ENCODE results near the gene ABCG1. TPM values are rescaled to one million over a fixed set of nuclear protein-coding genes. Genes with fewer than 3 reads are reported as not detected.

Gene ABCG1
- total and polyA plus RNA-seq, 12 donors: 5.5 to 26.2 (median 14.6) TPM

DNA sequence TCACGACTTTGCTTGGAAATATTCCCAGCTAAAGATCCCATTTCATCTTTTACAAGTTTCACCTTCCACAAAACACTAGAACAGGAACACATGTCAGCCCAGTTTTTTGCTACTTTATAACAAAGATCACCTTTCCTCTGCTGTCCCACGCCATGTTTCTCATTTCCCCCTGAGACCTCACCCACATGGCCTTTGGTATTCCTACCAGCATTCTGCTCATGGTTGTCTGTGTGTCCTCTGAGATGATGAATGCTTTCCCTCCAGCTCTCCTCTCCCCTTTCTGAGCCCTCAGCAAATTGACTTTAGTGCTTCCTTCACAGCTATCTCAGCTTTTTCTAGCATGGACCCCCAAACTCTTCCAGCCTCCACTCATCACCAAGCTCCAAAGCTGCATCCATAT, 32.3 kb upstream of the ABCG1 start:
- peaks cover 0 to 47% (median 11%) of the 10 kb centered on the region in 9 donors for H3K4me1 ChIP-seq
- no peak for DNase-seq
- no peak for ATAC-seq
- H3K4me3 ChIP-seq: no peak overlapping the region
- peaks cover 0 to 4% (median 0%) of the 10 kb centered on the region in 11 donors for H3K9me3 ChIP-seq
- H3K27ac ChIP-seq: peak overlapping the region in 1 of 10 donors; percentile 94
- intact Hi-C loops (cut with DNase I): no loop called here
- H3K27me3 ChIP-seq: no peaks in the 10 kb centered on the region
- TF ChIP-seq, protein P1, sequence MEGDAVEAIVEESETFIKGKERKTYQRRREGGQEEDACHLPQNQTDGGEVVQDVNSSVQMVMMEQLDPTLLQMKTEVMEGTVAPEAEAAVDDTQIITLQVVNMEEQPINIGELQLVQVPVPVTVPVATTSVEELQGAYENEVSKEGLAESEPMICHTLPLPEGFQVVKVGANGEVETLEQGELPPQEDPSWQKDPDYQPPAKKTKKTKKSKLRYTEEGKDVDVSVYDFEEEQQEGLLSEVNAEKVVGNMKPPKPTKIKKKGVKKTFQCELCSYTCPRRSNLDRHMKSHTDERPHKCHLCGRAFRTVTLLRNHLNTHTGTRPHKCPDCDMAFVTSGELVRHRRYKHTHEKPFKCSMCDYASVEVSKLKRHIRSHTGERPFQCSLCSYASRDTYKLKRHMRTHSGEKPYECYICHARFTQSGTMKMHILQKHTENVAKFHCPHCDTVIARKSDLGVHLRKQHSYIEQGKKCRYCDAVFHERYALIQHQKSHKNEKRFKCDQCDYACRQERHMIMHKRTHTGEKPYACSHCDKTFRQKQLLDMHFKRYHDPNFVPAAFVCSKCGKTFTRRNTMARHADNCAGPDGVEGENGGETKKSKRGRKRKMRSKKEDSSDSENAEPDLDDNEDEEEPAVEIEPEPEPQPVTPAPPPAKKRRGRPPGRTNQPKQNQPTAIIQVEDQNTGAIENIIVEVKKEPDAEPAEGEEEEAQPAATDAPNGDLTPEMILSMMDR (IDR thresholded peaks at IDR 0.05): no peak
- 76 to 86% methylated on average over 2 of the region's 2 CpGs for WGBS, 2 donors
- no peaks in the 10 kb centered on the region for H3K36me3 ChIP-seq

DNA sequence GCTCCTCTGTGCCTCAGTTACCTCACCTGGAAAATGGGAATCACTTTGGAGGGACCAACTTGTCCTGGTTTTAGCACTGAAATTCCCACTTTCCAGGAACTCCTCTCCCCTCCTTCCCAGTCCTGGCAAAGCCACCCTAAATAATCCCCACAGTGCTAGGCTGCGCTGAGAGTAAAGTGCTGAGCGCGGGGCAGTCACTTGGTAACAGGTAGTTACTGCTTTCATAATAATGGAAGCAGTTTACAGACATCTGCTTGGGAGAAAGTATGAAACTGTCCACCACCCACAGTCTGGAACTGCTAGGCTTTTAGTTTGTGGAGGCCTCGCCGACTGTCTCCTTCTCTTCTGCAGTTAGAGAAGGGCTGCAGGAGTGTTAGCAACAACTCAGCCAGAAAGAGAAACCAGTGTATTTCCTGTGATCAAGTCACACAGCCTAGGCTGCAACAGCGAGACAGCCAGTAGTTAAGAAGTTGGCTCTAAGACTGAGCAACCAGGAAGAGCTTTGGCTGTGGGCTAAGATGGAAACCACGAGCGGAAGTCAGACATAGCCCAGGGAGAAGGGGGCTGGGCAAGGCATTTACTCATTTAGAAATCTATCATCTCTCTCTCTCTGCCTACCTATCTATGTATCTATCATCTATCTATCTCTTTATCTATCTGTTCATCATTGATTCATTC, 30.8 kb upstream of the ABCG1 start:
- peak overlapping the region in 1 of 10 donors; percentile 17 for H3K4me3 ChIP-seq

GRCh38 chr21:42188663-42189062, 30.3 kb upstream of the ABCG1 start:
- Histone ChIP-seq H3K36me3 (no peaks in the 10 kb centered on the region), H3K9me3 (no peaks in the 10 kb centered on the region), H3K27me3 (no peaks in the 10 kb centered on the region), H3K4me3 (no peak overlapping the region), H3K27ac (peak overlapping the region in 4 of 10 donors; percentile 66 to 94 (median 74)), H3K4me1 (peaks cover 0 to 52% (median 11%) of the 10 kb centered on the region in 9 donors)
- TF ChIP-seq, protein P1 (IDR thresholded peaks at IDR 0.05): no peak
- intact Hi-C loops (cut with DNase I): no loop called here
- DNase-seq (no peak), ATAC-seq (no peak)
- 87 to 89% methylated on average over 4 of the region's 4 CpGs for WGBS, 2 donors

More for the DNA sequence above, 30.8 kb upstream of the ABCG1 start:
- WGBS, 2 donors: 59 to 69% methylated on average over 8 of the region's 8 CpGs
- ATAC-seq (peak; percentile 48 to 92 (median 87)), DNase-seq (peak in 1 of 2 donors; percentile 46)
- H3K36me3 ChIP-seq: no peaks in the 10 kb centered on the region
- peak overlapping the region in 9 of 10 donors; percentile 26 to 94 (median 66) for H3K27ac ChIP-seq
- H3K9me3 ChIP-seq: no peaks in the 10 kb centered on the region
- intact Hi-C loops (cut with DNase I): no loop called here
- H3K4me1 ChIP-seq: peaks cover 0 to 52% (median 11%) of the 10 kb centered on the region in 9 donors
- H3K27me3 ChIP-seq: no peaks in the 10 kb centered on the region
- TF ChIP-seq, protein P1 (IDR thresholded peaks at IDR 0.05): no peak

GRCh38 chr21:42189431-42189830, 29.5 kb upstream of the ABCG1 start:
- 47 to 93% methylated on average over 1 of the region's 1 CpG for WGBS, 2 donors
- Histone ChIP-seq H3K27me3 (no peaks in the 10 kb centered on the region), H3K36me3 (no peaks in the 10 kb centered on the region), H3K4me3 (no peak overlapping the region), H3K27ac (peak overlapping the region in 1 of 10 donors; percentile 94), H3K9me3 (no peaks in the 10 kb centered on the region), H3K4me1 (peaks cover 0 to 52% (median 11%) of the 10 kb centered on the region in 9 donors)
- DNase-seq (no peak), ATAC-seq (no peak)
- TF ChIP-seq, protein P1 (IDR thresholded peaks at IDR 0.05): no peak
- intact Hi-C loops (cut with DNase I): no loop called here

Measured in heart right ventricle (tissue), 16 donors.